Fibroblast of the conjunctiva (primary cell): ENCODE results near the gene UGT1A4.

Experiments
- DNase-seq: peaks from one replicate; pipeline ENCODE4 v3.0.0-alpha.2; 2010; ENCODE audit warnings: low read depth

Gene UGT1A4

GRCh38 chr2:233718552-233718951 is at the start of gene UGT1A4:
Gene UGT1A4 (plus strand): TSS chr2:233718736. CDS start chr2:233718821, 85 bp downstream.
- no peak for DNase-seq

DNA sequence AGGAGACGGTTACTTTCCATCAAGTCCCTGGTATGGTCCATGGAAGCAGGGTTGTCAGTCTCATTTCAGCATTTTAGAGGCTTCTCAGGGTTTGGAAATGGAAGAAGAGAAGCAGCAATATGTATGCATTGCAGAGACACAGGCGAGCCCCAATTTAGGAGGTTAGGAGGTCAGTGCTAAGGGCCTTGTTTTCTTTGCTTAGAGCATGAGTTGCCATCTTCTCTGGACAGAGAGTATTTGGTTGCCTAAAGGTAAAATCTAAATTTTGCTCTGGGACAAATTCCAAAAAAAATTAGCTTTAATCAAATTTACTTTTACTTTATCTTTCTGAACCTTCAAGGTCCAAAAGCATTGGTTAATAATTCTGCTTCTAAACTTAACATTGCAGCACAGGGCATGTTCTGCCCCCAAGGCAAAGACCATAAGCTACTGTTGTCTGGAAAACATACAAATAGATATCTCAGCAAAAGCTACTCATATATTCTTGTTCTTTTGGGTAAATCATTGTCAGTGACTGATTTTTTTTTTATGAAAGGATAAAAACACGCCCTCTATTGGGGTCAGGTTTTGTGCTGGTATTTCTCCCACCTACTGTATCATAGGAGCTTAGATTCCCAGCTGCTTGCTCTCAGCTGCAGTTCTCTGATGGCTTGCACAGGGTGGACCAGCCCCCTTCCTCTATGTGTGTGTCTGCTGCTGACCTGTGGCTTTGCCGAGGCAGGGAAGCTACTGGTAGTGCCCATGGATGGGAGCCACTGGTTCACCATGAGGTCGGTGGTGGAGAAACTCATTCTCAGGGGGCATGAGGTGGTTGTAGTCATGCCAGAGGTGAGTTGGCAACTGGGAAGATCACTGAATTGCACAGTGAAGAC is 47.0 kb upstream of the UGT1A4 start, which contains the start of gene UGT1A9:
Gene UGT1A9 (plus strand): TSS at position 609 of the 872 bp plus-strand sequence. CDS start 37 bp downstream, at position 646.
- no peak for DNase-seq

GRCh38 chr2:233672886-233673285 is 45.6 kb upstream of the UGT1A4 start:
- no peak for DNase-seq

- DNase-seq, result no peak
Measured at GRCh38 chr2:233673896-233674295, 44.6 kb upstream of the UGT1A4 start.

DNA sequence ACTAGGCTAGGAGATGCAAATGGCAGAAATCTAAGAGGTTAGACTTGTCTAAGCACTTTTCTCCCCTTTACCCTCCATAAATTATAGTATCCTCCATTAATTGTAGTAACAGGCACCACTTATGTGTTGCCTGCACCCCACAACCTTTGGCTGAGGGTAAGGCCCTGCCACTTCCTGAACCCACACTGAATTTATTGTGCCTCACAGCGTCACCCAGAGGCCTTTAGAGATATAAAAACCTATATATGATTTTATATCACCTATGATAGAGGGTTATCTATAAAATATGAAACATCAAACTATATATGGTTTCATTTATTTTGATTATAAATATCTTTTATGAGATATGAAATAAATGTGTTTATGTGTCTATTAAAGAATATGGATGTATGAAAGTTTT is 44.2 kb upstream of the UGT1A4 start:
- DNase-seq, result no peak

DNA sequence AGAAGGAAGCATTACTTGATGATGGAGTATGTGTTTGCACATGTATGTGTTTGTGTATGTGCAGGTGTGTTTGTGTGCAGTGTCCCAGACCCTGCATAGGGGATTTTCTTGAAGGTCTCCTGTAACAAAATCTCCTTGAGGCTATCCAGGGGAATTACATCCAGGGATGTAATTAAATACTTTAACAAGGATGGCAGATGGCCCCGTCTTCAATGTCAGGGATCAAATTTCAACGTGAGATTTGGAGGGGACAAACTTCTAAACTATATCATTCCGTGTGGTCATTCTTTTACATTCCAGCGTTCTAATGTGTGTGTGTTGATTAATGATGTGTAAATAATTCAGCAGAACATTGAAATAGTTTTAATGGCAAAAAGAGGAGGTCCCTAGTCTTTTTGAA is 43.5 kb upstream of the UGT1A4 start:
- DNase-seq, result no peak

DNA sequence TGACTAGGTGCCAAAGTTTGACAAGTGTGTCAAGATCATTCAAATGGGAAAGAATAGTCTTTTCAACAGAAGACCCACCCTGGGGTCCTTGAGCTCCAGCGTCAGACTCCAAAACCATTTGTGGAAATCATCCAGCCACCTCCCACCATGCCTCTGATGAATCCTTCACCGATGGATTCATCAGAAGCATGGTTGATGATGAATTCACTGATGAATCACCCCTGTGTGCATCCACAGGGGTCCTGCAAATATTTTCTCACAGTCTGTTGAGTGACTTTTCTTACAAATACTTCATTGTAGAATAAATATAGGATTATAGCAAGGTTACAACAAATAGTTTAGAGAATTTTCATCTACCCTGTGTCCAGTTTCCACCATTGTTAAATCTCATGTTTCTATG is 42.5 kb upstream of the UGT1A4 start:
- DNase-seq, result no peak

DNA sequence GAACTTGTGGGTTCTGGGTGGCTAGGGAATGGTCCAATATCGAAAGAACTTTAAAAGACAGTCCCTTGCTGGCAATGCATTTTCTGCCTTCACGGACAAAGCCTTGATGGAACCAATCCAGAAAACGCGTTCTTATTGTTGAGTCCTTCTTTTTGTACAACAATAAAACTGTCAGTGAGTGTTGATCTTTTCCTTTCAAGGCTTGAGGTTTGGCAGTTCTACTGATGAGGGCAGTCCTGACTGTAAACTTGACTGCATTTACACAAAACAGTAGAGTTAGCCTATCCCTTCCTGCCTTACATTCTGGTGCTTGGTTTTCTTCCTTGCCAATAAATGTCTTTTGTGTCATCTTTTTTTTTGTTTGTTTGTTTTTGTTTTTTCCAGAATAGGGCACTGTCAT is 39.3 kb upstream of the UGT1A4 start:
- no peak for DNase-seq

- no peak for DNase-seq
Measured at GRCh38 chr2:233680361-233681045, 38.0 kb upstream of the UGT1A4 start.

DNA sequence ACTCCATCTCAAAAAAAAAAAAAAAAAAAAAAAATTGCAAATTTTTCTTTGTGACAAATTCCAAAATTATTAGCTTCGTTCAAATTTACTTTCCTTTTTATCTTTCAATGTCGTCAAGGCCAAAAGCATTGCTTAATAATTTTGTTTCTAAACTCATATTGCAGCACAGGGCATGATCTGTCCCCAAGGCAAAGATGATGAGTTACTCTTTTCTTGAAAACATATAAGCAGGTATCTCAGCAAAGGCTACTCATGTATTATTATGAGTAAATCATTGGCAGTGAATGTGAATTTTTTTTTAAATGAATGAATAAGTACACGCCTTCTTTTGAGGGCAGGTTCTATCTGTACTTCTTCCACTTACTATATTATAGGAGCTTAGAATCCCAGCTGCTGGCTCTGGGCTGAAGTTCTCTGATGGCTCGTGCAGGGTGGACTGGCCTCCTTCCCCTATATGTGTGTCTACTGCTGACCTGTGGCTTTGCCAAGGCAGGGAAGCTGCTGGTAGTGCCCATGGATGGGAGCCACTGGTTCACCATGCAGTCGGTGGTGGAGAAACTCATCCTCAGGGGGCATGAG is 36.9 kb upstream of the UGT1A4 start, which contains the start of gene UGT1A7:
Gene UGT1A7 (plus strand): TSS at position 381 of the 579 bp plus-strand sequence. CDS start 37 bp downstream, at position 418.
- no peak for DNase-seq

- no peak for DNase-seq
Measured at GRCh38 chr2:233684640-233685039, 33.9 kb upstream of the UGT1A4 start.

DNA sequence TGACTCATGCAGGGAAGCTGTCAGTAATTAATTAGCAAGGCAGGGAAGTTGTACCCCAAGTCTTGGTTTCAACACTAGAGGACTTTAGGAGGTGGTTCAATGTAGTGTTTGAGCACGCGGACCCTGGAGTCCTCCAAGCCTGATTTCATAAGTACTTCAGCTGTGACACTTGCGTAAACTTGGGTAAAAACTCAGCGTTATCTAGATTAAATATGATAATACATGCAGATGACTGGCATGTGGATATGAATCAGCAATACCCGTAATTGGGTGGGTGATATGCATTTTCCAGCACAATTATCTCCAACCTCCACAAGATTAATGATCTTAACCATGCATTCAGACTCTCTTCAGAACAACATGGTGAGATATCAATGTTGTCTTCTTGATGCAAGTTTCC is 31.6 kb upstream of the UGT1A4 start:
- no peak for DNase-seq

- no peak for DNase-seq
Measured at GRCh38 chr2:233688341-233688740, 30.2 kb upstream of the UGT1A4 start.

DNA sequence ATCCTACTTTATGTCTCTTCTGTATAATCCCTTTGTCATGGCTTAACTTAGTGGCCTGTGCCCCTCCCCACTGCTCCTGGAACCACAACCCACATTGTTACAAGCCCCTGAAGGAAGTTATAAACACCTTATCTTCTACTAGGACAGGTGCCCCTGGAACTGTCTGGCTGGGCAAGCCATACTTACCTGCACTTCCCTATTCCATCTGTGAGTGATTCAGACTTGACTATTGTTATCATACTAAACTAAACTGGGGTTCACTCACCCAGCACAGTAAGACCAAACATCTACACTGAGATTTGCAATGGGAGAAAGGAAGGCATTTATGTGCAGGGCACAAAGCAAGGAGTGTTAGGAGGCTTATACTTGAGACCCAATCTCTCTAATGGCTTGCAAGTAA is 29.5 kb upstream of the UGT1A4 start:
- DNase-seq, result no peak

GRCh38 chr2:233689501-233689900 is 29.0 kb upstream of the UGT1A4 start:
- DNase-seq, result no peak

GRCh38 chr2:233690444-233690843 is 28.1 kb upstream of the UGT1A4 start:
- no peak for DNase-seq

DNA sequence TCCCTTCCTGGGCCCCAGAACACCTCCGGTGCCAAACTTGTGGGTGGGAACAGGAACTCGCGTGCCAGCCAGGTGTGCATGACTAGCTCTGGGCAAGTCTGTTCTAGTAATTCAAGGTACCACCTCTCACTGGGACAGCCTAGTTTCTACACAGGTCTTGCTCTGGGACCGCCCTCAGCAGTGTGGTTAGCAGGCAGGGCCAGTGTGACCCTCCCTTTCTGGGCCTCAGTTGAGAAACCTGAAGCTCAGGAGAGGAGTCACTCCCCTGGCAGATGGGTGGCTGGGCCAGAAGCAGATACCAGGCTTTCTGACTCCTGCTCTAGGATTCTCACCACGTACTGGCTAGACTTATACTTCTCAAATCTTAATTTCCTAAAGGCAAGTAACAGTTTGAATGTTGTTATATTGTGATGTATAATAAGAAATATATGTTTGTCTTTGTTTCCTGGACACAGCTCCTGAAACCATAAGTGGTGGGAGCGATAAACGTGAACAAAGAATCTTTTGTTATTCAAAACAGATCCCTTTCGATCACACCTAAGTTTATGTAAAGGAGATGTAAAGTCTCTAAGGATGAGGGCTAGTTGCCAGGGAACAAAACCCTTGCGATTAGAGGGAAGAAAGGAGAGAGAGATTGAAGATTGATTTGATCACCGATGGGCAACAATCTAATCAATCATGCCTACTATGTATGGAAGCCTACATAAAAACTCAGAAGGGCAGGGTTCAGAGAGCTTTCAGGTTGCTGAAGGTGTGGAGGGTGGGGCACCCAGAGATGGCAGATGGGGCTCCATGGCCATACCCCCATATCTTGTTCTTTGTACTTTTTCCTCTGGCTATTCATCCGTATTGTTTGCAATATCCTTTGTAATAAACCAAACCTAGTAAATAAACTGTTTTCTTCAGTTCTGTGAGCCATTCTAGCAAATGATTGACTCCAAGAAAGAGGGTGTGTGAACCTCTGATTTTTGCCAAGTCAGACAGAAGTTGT is 26.8 kb upstream of the UGT1A4 start:
- no peak for DNase-seq

- DNase-seq, result no peak
Measured at GRCh38 chr2:233692648-233693047, 25.9 kb upstream of the UGT1A4 start, which contains the start of gene UGT1A6. Gene UGT1A6 (plus strand): TSS chr2:233692890. CDS start chr2:233693005, 115 bp downstream.

GRCh38 chr2:233693963-233694362 is 24.6 kb upstream of the UGT1A4 start:
- no peak for DNase-seq

DNA sequence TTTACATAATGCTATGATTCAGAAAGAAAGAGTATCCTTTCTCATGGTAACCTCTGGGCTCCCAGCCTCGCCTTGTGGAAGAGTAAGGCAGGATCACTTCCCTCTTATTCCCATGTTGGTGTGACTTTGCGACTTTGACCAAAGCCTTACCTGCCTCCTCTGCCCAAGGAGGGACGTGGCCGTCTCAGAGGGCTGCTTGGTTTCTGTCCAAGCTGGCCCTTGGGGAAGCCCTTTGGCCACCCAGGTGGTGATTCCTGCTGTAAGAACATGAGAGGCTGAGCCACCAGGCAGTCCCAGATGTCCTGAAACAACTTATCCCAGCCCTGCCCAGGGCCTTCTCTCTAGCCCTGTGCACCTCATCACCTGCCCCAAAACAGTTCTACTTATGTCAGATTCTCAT is 19.8 kb upstream of the UGT1A4 start:
- DNase-seq, result no peak

DNA sequence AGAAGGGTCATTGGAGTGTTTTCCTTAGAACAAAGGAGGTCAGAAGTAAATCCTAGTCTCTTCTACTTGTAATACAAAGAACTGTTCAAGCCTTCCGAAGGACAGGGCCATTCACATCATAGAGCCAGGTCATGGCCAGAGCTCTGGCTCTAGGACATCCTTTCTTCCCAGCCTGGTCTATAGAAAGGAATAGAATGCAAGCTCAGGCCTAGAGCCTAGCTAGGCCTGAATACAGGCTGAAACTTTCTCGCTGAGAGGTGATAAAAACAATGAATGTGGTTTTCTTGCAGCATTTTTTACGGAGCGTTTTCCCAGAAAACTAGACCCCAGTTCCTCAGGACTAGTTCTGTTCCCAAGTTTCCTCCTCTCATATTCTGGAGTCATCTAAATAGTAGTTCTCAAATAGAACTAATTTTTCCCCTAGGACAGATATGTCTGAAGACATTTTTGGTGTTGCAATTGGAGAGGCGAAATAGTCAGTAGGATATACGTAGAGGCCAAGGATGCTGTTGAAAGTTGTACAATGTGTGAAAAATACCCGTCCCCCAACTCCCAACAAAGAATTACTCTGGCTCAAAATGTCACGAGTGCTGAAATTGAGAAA is 19.0 kb upstream of the UGT1A4 start:
- DNase-seq, result no peak
